ENCODE data around the gene MTA2.
"Not testable (repeated sequence)": the region's sequence is repeated elsewhere in the genome, so short reads cannot be mapped to it uniquely, and the experiment has no call there.

MTA2 gene

GRCh38 chr11:62601372-62602140 lies at the start of gene MTA2:
Gene MTA2 (minus strand): TSS chr11:62601865. CDS start chr11:62601450, 415 bp downstream.
- peak; percentile 99 for DNase-seq (ENCODE audit: low read depth)

GRCh38 chr11:62650283-62650682 lies 48.6 kb upstream of the MTA2 start:
- not testable (repeated sequence) for DNase-seq (ENCODE audit: low read depth)

GRCh38 chr11:62649486-62649885 lies 47.8 kb upstream of the MTA2 start:
- no peak for DNase-seq (ENCODE audit: low read depth)

DNA sequence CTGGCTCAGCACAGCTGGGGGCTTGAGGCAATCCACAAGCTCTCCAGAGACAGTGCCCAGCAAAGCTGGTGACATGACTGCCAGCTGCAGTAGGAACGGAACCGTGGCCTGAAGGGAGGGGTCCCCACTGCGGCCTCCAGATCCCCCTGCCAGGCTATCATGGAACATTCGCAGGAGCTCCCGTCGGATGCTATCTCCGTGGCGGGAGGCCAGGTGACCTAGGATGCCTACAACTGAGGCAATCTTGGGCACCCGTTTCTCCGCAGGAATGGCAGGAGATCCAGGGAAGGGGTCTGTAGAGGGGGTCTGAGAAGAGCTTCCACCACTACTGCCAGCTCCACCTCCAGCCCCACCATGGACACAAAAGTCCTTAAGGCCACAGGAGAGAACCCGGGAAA lies 47.3 kb upstream of the MTA2 start:
- DNase-seq (ENCODE audit: low read depth) = no peak

DNA sequence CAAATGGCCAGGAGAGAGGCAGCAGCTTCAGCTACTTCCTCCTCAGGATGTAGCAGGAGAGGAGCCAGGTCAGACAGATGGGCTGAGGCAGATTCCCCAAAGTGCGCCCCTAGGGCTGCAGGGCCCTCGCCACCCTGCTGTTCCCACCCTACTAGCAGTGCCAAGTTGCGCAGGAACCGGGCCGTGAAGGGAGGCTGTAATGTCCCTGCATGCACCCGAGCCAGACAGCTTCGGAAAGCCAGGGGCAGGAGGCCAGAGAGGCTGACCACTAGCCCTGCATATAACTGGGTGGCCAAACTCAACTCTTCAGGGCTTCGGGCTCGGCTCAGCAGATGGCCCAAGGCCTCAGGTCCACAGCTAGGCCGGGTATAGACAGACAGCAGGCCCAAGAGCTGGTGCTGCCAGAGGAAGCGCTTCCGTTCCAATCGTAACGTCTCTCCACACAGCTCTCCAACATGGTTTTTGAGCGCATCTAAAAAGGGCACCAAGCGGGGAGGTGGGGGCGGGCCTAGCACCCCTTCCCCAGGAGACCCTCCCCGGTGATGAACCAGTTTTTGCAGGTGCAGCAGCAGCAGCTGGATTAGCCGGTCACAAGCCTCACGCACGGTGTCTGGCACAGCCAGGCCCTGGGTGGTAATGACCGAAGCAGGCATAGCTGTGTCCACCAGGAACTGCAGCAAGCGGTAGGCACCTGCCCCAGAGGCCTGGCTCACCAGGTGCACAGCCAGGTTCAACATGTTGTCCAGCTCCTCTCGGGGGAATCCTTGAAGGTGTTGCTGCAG lies 46.7 kb upstream of the MTA2 start:
- DNase-seq (ENCODE audit: low read depth) = no peak

- DNase-seq (ENCODE audit: low read depth) = no peak
Measured at GRCh38 chr11:62647609-62648005, 45.9 kb upstream of the MTA2 start.

- no peak for DNase-seq (ENCODE audit: low read depth)
Measured at GRCh38 chr11:62646825-62647608, 45.4 kb upstream of the MTA2 start.

DNA sequence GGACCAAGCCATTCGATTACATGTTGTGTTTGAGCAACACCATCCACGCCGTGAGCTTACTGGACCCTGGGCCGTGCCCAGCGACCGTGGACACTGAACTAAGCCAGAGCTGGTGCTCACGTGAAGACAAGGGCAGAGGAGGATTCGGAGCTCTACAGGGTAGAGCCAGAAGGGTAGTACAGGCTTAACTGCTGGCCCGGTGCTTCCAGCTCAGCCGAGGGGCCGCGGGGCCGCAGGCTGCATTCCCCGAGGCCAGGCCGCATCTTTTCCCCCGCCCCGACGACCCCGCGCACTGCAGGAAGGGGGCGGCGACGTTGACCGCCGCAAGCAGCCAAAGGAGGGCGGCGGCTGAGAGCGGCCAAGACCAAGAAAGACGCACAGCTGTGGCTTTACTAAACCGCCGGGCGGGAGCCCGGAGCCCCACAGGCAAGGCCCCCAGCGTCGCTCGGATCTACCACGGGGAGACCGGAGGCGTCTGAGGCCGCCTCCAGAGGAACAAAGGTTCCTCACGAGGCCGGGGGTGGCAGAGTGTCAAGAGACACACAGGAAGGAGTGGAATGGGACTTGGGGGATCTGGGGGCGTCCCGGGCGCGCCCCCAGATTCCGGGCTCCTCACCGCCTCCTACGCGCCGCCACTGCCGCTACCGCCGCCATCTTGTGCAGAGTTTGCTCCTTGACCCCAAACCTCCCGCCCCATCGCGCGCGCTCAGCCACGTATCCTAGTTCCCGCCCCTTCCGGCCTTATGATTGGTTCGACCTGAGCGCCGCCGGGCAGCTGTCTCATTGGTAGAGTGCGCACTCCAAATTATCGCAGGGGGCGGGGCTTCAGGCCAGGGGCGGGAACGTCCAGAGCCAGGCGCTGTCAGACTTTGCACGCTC lies 44.5 kb upstream of the MTA2 start, which contains the start of gene GANAB:
GANAB (minus strand) TSS at position 668 of the 879 bp plus-strand sequence; CDS start at position 654, 14 bp downstream.
- DNase-seq (ENCODE audit: low read depth) = peak; percentile 98

GRCh38 chr11:62645671-62645945 lies 43.9 kb upstream of the MTA2 start:
- DNase-seq (ENCODE audit: low read depth) = no peak

DNA sequence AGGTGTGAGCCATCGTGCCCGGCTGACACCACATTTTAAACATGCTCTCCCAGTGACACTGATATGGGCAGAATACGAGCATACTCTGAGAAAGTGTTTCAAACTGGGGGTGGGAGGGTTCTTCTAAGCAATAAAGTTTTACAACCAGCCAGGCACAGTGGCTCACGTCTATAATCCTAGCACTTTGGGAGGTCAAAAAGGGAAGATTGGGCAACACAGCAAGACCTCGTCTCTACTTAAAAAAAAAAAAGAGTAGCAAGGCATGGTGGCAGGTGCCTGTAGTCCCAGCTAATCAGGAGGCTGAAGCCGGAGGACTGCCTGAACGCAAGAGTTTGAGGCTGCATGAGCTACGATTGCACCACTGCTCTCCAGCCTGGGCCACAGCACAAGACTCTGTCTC lies 42.6 kb upstream of the MTA2 start:
- no peak for DNase-seq (ENCODE audit: low read depth)

DNA sequence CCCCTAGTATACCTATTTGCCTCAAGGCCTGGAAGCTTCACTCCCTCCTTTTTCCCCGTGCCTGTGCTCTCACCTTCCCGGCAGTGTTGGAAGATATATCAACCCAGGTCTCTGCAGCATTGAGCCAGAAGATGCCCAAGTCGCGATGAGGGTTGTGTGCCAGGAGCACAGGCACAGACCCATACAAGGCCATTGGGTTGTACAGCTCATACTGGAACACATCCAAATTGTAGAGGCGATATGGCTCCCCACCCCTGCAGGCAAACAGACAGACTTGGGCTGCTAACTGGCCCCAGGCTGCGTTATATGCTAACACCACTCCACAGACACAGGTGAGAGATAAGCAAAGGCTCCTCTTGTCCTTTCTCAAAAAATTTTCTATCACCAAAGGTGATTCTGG lies 30.8 kb upstream of the MTA2 start:
- no peak for DNase-seq (ENCODE audit: low read depth)

GRCh38 chr11:62627713-62628112 lies 26.0 kb upstream of the MTA2 start:
- no peak for DNase-seq (ENCODE audit: low read depth)

- no peak for DNase-seq (ENCODE audit: low read depth)
Measured at GRCh38 chr11:62622476-62623089, 20.9 kb upstream of the MTA2 start.

GRCh38 chr11:62621567-62622470 lies 20.2 kb upstream of the MTA2 start, which contains the start of gene B3GAT3:
Gene B3GAT3 (minus strand): TSS chr11:62621986. CDS start chr11:62621947, 39 bp downstream.
- peak; percentile 96 for DNase-seq (ENCODE audit: low read depth)

GRCh38 chr11:62621027-62621566 lies 19.4 kb upstream of the MTA2 start:
- DNase-seq (ENCODE audit: low read depth) = no peak

GRCh38 chr11:62616957-62617356 lies 15.3 kb upstream of the MTA2 start:
- DNase-seq (ENCODE audit: low read depth) = not testable (repeated sequence)

DNA sequence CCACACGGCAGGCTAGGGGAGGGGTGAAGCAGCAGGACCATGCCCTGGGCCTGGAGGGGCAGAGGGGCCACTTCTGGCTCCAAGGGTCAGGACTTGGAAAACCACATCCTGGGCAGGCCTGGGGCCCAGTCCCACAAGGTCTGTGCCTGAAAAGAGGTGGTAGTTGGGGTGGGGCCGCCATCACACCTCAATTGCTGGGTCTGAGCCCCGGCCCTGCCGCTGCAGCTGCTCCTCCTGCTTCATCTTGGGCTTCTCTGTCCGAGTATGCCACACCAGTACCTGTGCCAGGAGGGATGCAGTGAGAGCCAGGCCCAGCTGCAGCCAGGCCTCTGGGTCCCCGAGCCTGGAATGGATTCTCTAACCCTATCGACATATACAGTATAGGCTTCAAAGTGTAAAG lies 13.9 kb upstream of the MTA2 start:
- DNase-seq (ENCODE audit: low read depth) = no peak

GRCh38 chr11:62614275-62614674 lies 12.6 kb upstream of the MTA2 start:
- no peak for DNase-seq (ENCODE audit: low read depth)

GRCh38 chr11:62613291-62613778 lies 11.7 kb upstream of the MTA2 start:
- no peak for DNase-seq (ENCODE audit: low read depth)

Data from stimulated activated CD8-positive, alpha-beta memory T cell treated with anti-CD3 and anti-CD28 coated beads, Interleukin-12 subunit alpha, Interleukin-12 subunit beta, amount 100 ng/mL, for 4 hours (primary cell).